ENCODE data around the gene RBM15B. TPM values are rescaled to one million over a fixed set of nuclear protein-coding genes. Genes with fewer than 3 reads are reported as not detected.

Gene RBM15B
- polyA plus RNA-seq, 1 donor (not counting 4 experiments of a cell fraction or from before 2014, with no cell fraction given), result 10.2 TPM

DNA sequence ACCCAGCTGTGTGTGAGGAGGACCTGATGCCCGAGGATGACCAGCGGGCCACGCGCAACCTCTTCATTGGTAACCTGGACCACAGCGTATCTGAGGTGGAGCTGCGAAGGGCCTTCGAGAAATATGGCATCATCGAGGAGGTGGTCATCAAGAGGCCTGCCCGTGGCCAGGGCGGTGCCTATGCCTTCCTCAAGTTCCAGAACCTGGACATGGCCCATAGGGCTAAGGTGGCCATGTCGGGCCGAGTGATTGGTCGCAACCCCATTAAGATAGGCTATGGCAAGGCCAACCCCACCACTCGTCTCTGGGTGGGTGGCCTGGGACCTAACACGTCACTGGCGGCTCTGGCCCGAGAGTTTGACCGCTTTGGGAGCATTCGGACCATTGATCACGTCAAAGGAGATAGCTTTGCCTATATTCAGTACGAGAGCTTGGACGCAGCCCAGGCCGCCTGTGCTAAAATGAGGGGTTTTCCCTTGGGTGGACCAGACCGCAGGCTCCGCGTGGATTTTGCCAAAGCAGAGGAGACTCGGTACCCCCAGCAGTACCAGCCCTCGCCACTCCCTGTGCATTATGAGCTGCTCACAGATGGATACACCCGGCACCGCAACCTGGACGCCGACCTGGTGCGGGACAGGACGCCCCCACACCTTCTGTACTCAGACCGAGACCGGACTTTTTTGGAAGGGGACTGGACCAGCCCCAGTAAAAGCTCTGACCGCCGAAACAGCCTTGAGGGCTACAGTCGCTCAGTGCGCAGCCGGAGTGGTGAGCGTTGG is 1.5 kb downstream of the RBM15B start:
- H4K20me1 ChIP-seq (ENCODE audit: control insufficient read depth, extremely low read depth, insufficient read depth, low read length), result peaks cover 33% of the 10 kb centered on the region
- H3K9me3 ChIP-seq (ENCODE audit: control insufficient read depth, low read depth, low read length), result no peaks in the 10 kb centered on the region
- H2AFZ ChIP-seq (ENCODE audit: control insufficient read depth, low read length), result no peak overlapping the region
- H3K27me3 ChIP-seq (ENCODE audit: control insufficient read depth, extremely low read depth, insufficient read depth, low read length), result no peaks in the 10 kb centered on the region
- no peaks in the 10 kb centered on the region for H3K9me1 ChIP-seq (ENCODE audit: control insufficient read depth, extremely low read depth, insufficient read depth, low read length)
- FAIRE-seq (no peak), DNase-seq (ENCODE audit: low read depth, low spot score) (no peak)
- H3K9ac ChIP-seq (ENCODE audit: control insufficient read depth, extremely low read depth, insufficient read depth, low read length), result peak overlapping the region; percentile 86
- peak overlapping the region; percentile 58 to 69 (median 62) for H3K4me3 ChIP-seq (ENCODE audit: control insufficient read depth in 2 of 3, extremely low read depth in 1 of 3, insufficient read depth in 2 of 3, low read depth in 1 of 3, low read length in 3 of 3)
- peaks cover 33% of the 10 kb centered on the region for H3K4me1 ChIP-seq (ENCODE audit: control insufficient read depth, extremely low read depth, insufficient read depth, low read length)
- dilution Hi-C loops (cut with MboI; ENCODE audit: extremely low pct_ligation_motif_present, low sequenced_read_pairs), result loop anchor here (25.0 kb wide), 1 partner anchor 780 kb away; the partner anchor contains the start of genes CISH and MAPKAPK3
- peak overlapping the region; percentile 70 for H3K27ac ChIP-seq (ENCODE audit: control insufficient read depth, insufficient read depth, low read length)
- H3K4me2 ChIP-seq (ENCODE audit: control insufficient read depth, extremely low read depth, insufficient read depth, low read depth, low read length), result peak overlapping the region; percentile 87
- peaks cover 41 to 56% of the 10 kb centered on the region in 2 experiments for H3K36me3 ChIP-seq (ENCODE audit: control insufficient read depth in 2 of 2, extremely low read depth in 1 of 2, insufficient read depth in 2 of 2, low read length in 2 of 2)
- TF ChIP-seq, protein P1, sequence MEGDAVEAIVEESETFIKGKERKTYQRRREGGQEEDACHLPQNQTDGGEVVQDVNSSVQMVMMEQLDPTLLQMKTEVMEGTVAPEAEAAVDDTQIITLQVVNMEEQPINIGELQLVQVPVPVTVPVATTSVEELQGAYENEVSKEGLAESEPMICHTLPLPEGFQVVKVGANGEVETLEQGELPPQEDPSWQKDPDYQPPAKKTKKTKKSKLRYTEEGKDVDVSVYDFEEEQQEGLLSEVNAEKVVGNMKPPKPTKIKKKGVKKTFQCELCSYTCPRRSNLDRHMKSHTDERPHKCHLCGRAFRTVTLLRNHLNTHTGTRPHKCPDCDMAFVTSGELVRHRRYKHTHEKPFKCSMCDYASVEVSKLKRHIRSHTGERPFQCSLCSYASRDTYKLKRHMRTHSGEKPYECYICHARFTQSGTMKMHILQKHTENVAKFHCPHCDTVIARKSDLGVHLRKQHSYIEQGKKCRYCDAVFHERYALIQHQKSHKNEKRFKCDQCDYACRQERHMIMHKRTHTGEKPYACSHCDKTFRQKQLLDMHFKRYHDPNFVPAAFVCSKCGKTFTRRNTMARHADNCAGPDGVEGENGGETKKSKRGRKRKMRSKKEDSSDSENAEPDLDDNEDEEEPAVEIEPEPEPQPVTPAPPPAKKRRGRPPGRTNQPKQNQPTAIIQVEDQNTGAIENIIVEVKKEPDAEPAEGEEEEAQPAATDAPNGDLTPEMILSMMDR (optimal IDR thresholded peaks at IDR 0.05 in 1 of 3, IDR thresholded peaks at IDR 0.05 in 1 of 3, conservative IDR thresholded peaks at IDR 0.05 in 1 of 3; ENCODE audit: extremely low read depth in 1 of 3, insufficient read depth in 2 of 3, low read length in 3 of 3), result no peak
- no peak for TF ChIP-seq EZH2 (IDR thresholded peaks at IDR 0.05; ENCODE audit: low read length)
- H3K79me2 ChIP-seq (ENCODE audit: control insufficient read depth, insufficient read depth, low read length), result peaks cover 57% of the 10 kb centered on the region

DNA sequence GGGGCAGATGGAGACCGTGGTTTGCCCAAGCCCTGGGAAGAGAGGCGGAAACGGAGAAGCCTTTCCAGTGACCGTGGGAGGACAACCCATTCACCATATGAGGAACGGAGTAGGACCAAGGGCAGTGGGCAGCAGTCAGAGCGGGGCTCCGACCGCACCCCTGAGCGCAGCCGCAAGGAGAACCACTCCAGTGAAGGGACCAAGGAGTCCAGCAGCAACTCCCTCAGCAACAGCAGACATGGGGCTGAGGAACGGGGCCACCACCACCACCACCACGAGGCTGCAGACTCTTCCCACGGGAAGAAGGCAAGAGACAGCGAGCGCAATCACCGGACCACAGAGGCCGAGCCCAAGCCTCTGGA is 2.0 kb downstream of the RBM15B start:
- FAIRE-seq, result no peak
- Histone ChIP-seq H4K20me1 (ENCODE audit: control insufficient read depth, extremely low read depth, insufficient read depth, low read length) (peaks cover 30% of the 10 kb centered on the region), H3K4me1 (ENCODE audit: control insufficient read depth, extremely low read depth, insufficient read depth, low read length) (peaks cover 27% of the 10 kb centered on the region), H3K4me3 (ENCODE audit: control insufficient read depth in 2 of 3, extremely low read depth in 1 of 3, insufficient read depth in 2 of 3, low read depth in 1 of 3, low read length in 3 of 3) (no peak overlapping the region), H3K9me1 (ENCODE audit: control insufficient read depth, extremely low read depth, insufficient read depth, low read length) (no peaks in the 10 kb centered on the region), H3K9ac (ENCODE audit: control insufficient read depth, extremely low read depth, insufficient read depth, low read length) (no peak overlapping the region), H3K27me3 (ENCODE audit: control insufficient read depth, extremely low read depth, insufficient read depth, low read length) (no peaks in the 10 kb centered on the region), H3K36me3 (ENCODE audit: control insufficient read depth in 2 of 2, extremely low read depth in 1 of 2, insufficient read depth in 2 of 2, low read length in 2 of 2) (peaks cover 37 to 54% of the 10 kb centered on the region in 2 experiments), H3K27ac (ENCODE audit: control insufficient read depth, insufficient read depth, low read length) (no peak overlapping the region), H3K79me2 (ENCODE audit: control insufficient read depth, insufficient read depth, low read length) (peaks cover 53% of the 10 kb centered on the region), H3K4me2 (ENCODE audit: control insufficient read depth, extremely low read depth, insufficient read depth, low read depth, low read length) (no peak overlapping the region), H3K9me3 (ENCODE audit: control insufficient read depth, low read depth, low read length) (no peaks in the 10 kb centered on the region), H2AFZ (ENCODE audit: control insufficient read depth, low read length) (no peak overlapping the region)
- dilution Hi-C loops (cut with MboI; ENCODE audit: extremely low pct_ligation_motif_present, low sequenced_read_pairs), result loop anchor here (25.0 kb wide), 1 partner anchor 781 kb away; the partner anchor contains the start of genes CISH and MAPKAPK3
- TF ChIP-seq EZH2 (IDR thresholded peaks at IDR 0.05; ENCODE audit: low read length), result no peak
- TF ChIP-seq, protein P1 (optimal IDR thresholded peaks at IDR 0.05 in 1 of 3, IDR thresholded peaks at IDR 0.05 in 1 of 3, conservative IDR thresholded peaks at IDR 0.05 in 1 of 3; ENCODE audit: extremely low read depth in 1 of 3, insufficient read depth in 2 of 3, low read length in 3 of 3), result no peak
- no peak for DNase-seq (ENCODE audit: low read depth, low spot score)

Data from keratinocyte (primary cell).